CD1c-positive myeloid dendritic cell (primary cell): ENCODE data around the gene TCF15.
"Not testable (repeated sequence)": the region's sequence is repeated elsewhere in the genome, so short reads cannot be mapped to it uniquely, and the experiment has no call there.

Source experiments
- DNase-seq: peaks from one replicate; pipeline ENCODE4 v3.0.0-alpha.2; 2016; ENCODE audit errors: extremely low spot score

The TCF15 gene

GRCh38 chr20:582204-582603 is 27.9 kb downstream of the TCF15 start:
- no peak for DNase-seq

DNA sequence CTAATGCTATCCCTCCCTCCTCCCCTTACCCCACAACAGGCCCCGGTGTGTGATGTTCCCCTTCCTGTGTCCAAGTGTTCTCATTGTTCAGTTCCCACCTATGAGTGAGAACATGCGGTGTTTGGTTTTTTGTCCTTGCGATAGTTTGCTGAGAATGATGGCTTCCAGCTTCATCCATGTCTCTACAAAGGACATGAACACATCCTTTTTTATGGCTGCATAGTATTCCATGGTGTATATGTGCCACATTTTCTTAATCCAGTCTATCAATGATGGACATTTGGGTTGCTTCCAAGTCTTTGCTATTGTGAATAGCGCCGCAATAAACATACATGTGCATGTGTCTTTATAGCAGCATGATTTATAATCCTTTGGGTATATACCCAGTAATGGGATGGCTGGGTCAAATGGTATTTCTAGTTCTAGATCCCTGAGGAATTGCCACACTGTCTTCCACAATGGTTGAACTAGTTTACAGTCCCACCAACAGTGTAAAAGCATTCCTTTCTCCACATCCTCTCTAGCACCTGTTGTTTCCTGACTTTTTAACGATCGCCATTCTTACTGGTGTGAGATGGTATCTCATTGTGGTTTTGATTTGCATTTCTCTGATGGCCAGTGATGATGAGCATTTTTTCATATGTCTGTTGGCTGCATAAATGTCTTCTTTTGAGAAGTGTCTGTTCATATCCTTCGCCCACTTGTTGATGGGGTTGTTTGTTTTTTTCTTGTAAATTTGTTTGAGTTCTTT is 31.0 kb downstream of the TCF15 start:
- not testable (repeated sequence) for DNase-seq

DNA sequence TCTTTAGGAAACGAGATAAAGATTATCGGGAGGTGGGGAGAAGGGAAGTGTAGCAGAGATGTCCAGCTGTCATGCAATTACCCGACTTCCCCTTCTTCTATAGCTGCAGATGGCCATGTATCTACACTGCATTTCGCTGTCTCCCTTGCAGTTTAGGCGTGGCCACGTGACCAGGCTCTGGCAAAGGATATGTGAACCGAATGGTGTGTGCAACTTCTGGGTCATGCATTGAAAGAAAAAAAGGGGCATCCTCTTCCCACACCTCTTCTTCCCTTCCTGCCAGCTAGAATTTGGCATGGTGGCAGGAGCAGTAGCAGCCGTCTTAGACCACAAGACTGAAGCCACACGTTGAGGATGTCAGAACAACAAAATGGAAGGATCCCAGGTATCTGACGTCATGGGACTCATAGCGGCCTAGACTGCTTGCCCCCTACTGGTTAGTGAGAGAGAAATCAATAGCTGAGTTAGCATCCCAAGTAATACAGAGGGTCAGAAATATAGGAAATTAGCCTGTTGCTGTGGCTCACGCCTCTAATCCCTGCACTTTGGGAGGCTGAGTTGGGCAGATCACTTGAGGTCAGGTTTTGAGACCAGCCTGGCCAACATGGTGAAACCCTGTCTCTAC is 32.8 kb downstream of the TCF15 start:
- DNase-seq: peak; percentile 45

DNA sequence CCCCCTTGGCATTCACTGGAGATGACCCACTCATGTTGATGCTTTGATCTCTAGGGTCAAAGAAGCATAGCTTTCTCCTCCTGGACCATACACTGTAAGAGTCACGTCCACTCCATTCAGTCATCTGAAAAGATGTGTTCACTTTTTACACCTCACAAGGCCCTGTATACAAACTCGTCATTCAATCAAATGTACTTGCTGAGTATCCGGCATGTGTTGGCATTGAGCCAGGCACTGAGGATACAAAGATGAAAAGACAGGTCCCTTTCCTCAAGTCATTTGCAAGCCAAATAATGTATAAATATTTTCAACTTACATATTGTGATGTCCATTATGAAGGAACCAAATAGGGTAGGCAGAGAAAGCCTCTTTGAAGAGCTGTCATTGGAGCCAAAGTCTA is 34.0 kb downstream of the TCF15 start:
- no peak for DNase-seq

DNA sequence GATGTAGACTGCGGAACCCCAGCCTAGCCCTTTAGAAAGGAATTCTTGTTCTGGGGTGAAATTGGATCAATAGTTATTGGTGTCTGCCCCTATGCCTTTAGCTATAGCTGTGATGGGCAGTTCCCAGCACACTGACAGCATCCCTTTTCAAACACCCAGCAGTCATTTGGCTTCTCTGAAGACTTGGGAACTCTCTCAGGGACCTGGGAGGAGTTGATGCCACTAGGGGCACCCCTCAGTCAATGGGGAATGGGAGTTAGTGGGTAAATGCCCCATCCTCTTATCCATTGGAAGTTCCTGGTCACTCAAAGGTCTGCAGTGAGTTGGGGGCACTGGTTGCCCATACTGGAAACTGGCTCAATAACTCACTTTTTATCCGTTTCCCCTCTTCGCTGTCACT is 34.9 kb downstream of the TCF15 start:
- no peak for DNase-seq

- DNase-seq: no peak
Measured at GRCh38 chr20:574297-574942, 35.7 kb downstream of the TCF15 start.

DNA sequence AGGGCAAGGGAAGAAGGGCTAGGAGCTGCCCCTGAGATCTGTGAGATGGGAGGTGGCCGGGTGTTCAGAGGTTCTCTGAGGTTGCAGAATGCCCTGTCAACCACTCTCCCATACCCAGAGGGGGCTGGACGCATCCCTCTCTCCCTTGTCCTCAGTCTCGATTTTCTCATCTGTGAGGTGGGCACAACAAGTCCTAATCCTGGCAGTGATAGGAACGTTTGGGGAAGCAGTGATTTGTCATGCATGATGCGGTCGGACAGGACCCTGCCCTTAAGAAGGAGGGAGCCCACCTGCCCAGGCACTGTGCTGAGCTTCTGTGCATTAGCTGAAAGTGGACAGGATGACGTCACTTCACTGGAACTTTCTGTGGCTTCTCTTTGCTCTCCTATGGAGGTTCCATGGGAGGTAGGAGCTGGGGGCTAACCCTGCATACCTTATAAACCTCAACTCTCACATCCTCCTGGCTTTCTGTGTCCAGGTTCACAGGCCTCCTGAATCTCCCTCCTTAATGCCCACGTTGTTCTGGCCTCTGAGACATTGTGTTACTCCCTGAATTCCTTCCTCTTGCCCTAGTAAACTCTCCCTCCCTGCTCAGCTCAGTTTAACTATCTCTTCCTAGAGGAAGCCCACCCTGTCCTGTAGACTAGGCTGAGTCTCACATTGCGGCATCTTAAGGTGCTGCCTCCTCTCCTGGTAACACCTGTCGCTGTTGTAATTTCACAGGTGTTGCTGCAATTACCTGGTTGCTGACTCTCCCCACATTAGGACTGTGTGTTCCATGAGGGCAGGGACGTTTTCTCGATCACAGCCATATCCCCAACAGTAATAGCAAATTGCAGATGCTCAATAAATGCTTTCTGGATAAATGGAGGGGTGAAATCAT is 36.5 kb downstream of the TCF15 start:
- DNase-seq: no peak

GRCh38 chr20:572727-573126 is 37.4 kb downstream of the TCF15 start:
- no peak for DNase-seq

DNA sequence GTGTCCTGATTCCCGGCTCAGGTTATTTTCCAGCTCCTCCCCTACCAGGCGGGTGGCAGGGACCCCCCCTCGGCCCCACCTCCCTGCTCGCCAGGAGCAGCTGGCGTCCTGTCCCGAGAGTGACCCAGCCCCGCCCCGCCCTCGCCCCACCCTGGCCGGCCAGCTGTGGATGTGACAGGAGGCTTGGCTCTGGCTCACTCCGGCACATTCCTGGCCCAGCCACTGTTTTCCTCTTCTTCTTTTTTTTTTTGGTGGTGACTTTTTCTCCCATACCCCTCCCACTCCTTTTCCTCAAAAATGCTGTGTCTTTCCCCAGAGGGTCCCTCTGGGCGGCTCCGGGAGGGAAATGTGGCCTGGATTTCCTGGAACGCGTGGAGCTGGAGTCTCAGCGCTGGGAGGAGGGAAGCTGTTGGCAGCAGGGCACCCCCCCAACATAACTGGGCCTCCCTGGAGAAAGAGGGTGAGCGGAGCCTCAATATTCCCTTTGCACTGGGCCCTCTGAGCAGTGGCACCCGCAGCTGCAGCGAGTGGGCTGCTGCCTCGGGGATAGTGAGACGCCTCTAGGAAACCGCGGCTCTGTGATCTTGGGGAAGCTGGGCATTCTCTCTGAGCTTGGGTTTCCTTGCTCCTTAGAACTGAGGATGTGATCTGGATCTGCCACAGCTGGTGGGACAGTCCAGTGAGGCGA is 38.2 kb downstream of the TCF15 start:
- DNase-seq: no peak

DNA sequence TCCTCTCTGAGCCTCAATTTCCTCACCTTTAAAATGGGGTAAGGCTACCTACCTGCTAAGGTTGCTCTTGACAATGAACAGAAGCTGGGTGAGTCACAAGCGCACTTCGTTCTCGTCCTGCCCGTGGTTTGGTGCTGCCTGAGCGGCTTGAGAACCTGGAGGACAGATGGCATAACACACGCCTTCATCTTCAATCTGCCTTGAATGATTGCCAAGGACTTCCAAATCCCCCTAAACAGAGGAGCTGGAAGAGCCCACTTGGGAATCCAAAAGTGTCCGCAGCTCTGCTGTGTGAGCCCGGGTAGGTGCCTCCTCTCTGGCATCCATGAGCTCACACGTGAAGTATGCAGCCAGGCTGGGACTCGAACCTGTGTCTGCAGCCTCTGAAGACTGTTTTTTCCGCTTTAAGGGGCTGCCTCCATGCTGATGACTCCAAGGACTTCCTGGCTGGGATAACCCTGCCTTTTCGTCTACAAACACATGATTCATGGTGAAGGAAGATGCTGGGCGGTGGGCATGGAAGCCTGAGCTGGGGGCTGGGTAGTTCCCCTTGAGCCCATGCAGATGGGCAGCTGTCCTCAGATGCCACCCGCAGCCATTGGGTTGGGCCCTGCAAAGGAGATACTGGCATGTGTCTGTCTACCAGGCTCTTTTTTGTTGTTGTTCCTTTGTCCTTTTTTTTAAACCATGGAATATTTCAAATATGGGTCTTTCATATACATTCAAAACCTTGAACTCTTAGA is 41.3 kb downstream of the TCF15 start:
- no peak for DNase-seq

GRCh38 chr20:568097-568652 is 41.9 kb downstream of the TCF15 start:
- DNase-seq: no peak

DNA sequence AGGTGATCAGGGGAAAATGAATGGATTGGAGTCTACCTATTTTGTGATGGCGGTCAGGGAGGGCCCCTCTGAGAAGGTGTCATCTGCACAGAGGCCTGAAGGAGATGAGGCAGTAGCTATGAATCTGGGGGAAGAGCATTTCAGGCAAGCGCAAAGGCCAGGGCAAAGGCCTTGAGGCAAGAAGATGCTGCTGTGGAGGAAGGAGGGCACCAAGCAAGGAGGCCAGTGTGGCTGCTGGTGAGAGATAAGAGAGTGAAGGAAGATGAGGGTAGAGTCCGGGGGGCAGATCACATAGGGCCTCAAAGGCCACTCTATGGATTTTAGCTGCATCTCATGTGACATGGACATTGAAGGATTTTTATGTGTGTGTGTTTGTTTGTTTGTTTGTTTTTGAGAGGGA is 45.9 kb downstream of the TCF15 start:
- no peak for DNase-seq

DNA sequence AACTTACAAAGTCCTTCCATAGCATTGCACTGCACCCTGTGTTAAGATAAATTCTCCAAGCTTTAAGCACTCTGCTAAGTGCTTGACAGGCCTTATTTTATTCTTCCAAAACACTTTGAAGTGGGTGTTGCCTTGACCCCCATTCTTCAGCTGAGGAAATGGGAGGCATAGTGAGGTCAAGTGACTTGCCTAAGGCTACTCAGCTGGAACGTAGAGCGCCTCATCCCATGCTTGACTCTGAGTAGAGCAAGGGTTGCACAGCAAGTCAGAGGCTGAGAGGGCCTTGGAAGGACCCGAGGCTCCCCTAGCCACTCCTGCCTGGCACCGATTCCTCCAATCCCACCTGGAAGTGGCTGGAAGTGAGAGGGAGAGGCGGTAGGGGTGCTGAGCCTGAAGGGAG is 46.9 kb downstream of the TCF15 start:
- no peak for DNase-seq

- no peak for DNase-seq
Measured at GRCh38 chr20:562232-562897, 47.7 kb downstream of the TCF15 start.

DNA sequence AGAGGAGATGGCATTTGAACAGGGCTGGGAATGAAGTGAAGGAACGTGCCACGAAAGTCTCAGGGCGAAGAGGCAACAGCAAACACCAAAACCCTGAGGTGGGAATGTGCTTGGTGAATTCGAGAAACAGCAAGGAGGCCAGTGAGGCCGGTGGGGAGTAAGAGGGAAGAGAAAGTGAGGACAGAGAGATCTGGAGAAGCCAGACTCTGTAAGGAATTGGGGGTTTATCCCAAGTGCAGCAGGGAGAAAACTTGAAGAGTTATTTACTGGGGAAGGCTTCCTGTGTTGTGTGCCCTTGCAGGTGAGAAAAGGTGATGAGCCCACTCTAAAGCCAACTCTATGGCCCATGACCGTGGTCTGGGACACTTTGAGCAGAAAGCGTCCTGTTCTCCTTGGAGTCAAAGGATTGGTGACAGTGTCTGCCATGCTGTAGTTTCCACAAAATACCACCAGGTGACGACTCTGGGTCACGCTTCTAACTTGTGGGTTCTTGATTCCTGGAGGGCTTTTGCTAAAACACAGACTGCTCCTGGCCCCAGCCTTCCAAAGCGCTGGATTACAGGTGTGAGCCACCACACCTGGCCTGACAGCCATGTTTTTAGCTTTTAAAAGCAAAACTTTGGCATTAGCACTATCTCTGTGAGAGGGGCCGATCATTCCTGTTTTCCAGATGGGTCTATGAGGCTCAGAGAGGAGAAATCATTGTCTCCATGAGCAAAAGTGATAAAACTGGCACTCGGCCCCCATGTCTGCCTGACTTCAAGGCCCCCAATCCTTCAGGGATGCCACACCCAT is 48.5 kb downstream of the TCF15 start:
- peak; percentile 75 for DNase-seq

DNA sequence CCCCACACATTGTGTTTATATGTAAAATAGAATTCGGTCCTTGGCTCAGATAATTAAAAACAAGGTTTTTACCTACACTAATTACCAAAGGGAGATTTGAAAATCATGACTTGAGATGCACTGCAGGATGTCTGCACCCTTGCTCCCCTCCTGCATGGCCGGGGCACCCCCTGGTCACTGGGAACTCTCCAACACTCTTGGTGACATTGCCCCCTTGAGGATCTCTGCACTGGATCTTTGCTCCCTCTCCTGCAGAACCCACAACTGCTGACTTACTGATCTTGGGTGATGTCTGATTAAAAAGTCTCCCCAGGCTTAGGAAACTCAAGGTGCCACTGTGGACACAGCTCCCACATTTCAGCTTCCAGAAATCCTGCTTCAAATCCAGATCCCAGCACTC is 49.4 kb downstream of the TCF15 start:
- DNase-seq: no peak

DNA sequence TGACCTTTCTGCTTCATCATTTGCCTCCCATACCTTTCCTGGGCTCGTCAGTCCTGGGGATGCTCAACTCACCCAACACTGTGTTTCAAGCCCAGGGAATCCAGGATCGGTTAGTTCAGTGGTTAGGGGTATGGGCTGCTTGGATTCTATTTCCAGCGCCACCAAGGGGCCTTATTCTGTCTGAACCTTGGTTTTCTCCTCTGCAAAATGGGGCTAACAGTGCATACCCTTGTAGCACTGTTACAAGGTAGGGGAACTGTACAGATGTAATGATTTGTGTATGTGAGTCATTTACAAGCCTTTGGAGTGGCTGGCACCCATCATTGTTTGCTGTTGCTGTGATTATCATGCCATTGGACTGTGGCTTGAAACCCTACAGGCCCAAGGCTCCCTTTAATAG is 52.0 kb downstream of the TCF15 start:
- DNase-seq: no peak

- no peak for DNase-seq
Measured at GRCh38 chr20:556984-557383, 53.1 kb downstream of the TCF15 start.

DNA sequence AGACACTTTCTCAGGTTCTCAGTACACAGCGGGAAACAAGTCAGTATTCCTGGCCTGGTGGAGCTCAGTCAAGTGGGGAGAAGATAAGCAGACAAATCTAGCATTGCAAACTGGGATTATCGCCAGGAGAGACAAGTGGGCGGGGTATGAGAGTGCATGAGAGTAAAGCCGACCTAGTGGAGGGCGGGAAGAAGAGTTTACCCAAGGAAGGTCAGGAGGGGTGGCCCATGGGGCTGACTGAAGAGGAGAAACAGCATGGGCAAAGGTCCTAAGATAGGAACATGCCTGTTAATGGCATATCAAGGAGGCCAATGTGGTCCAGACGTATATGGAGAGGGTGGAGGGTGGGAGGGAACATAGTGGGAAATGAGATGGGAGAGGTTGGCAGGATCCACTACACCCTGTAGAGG is 54.1 kb downstream of the TCF15 start:
- DNase-seq: no peak
